Measurements from ENCODE around the gene TM9SF2.

GRCh38 chr13:99589575-99589974 is 88.3 kb downstream of the TM9SF2 start:
- TF ChIP-seq CTCF (IDR thresholded peaks at IDR 0.05) (no peak), POLR2A (IDR thresholded peaks at IDR 0.05) (no peak)

Measured in thyroid gland (tissue), 4 donors.